Coronary artery (tissue), 2 donors: ENCODE measurements around the gene PNLIPRP2.

Source experiments
- DNase-seq: peaks from one replicate; pipeline ENCODE4 v3.0.0-alpha.2; 2017; ENCODE audit warnings: low spot score
- H3K27ac ChIP-seq, 2 donors: fragments of 200-600 bp; sonication (generic); one replicate each; pipeline ENCODE4 v1.5.1; 2016 to 2019
- H3K4me3 ChIP-seq: fragments of 200-600 bp; sonication (generic); 2 replicates; pipeline ENCODE4 v1.5.1; 2016; ENCODE audit warnings: mild to moderate bottlenecking, moderate library complexity
- TF ChIP-seq, protein P1 (sequence below): fragments of 200-600 bp; sonication (generic); IDR thresholded peaks from one replicate; pipeline ENCODE4 v1.5.1; 2019; ENCODE audit warnings: antibody characterized with exemption

PNLIPRP2 gene

DNA sequence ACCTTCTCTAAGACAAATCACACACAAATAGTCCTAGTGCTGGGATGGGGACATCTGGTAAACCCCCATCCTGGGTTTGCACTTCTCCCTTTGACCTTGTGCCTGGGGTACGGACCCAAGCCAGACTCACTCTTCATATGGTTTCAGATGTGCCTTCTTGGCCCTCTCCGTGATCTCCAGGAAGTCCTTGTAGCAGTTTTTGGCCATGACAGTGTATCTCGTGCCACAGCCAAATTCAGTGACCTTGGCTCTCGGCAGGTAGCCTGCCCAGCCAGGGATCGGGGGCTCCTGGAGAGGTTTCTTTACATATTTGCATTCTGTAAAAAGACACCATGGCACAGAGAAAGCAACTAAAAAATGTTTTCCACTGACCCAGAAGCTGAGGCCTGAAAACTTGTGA is 43.9 kb downstream of the PNLIPRP2 start:
- DNase-seq = no peak
- TF ChIP-seq, protein P1, sequence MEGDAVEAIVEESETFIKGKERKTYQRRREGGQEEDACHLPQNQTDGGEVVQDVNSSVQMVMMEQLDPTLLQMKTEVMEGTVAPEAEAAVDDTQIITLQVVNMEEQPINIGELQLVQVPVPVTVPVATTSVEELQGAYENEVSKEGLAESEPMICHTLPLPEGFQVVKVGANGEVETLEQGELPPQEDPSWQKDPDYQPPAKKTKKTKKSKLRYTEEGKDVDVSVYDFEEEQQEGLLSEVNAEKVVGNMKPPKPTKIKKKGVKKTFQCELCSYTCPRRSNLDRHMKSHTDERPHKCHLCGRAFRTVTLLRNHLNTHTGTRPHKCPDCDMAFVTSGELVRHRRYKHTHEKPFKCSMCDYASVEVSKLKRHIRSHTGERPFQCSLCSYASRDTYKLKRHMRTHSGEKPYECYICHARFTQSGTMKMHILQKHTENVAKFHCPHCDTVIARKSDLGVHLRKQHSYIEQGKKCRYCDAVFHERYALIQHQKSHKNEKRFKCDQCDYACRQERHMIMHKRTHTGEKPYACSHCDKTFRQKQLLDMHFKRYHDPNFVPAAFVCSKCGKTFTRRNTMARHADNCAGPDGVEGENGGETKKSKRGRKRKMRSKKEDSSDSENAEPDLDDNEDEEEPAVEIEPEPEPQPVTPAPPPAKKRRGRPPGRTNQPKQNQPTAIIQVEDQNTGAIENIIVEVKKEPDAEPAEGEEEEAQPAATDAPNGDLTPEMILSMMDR = no peak
- H3K27ac ChIP-seq = peak overlapping the region in 1 of 2 donors; percentile 32
- H3K4me3 ChIP-seq = no peak overlapping the region

- peak overlapping the region; percentile 64 for H3K4me3 ChIP-seq
- no peak for DNase-seq
- TF ChIP-seq, protein P1 = no peak
- peak overlapping the region in 1 of 2 donors; percentile 36 for H3K27ac ChIP-seq
Observed at GRCh38 chr10:116665541-116666125, 44.9 kb downstream of the PNLIPRP2 start.

DNA sequence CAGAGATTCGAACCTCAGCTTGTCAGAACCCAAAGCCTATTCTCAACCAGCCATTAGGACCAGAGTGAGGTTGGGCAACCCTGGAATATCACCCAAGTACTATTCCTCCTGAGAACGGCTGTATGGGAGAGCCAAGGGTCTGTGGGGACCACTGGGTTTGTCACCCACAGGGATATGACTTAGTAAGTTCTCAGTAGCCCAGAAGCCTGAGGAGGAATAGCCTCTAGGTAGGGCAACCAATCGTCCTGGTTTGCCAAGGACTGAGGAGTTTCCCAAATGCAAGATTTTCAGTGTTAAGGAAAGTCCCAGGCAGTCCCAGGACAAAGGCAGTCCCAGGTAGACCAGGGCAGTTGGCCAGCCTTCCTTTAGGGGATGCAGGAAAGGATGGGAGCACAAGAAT is 46.7 kb downstream of the PNLIPRP2 start:
- Histone ChIP-seq H3K27ac (no peak overlapping the region), H3K4me3 (no peak overlapping the region)
- DNase-seq = no peak
- TF ChIP-seq, protein P1 = no peak

GRCh38 chr10:116668018-116668417 is 47.3 kb downstream of the PNLIPRP2 start:
- TF ChIP-seq, protein P1 = no peak
- Histone ChIP-seq H3K27ac (no peak overlapping the region), H3K4me3 (no peak overlapping the region)
- no peak for DNase-seq

DNA sequence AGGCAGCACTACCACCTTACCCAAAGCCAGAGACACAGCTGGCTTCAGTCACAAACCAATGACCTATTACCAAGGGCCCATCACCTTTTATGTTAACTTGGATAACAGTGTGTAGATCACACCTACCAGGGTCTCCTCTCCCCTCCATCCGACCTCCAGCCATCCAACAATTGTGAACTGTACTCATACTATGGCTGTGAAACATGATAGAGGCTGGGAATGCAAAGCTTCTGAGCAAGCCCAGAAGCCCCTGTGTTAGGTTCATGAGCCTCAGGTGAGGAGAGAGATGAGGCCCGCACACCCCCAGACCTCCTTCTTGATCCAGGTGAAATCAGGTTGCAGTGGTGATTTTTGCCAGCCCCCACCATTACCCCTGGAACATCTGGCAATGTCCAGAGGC is 47.7 kb downstream of the PNLIPRP2 start:
- Histone ChIP-seq H3K27ac (no peak overlapping the region), H3K4me3 (no peak overlapping the region)
- no peak for DNase-seq
- TF ChIP-seq, protein P1 = no peak

DNA sequence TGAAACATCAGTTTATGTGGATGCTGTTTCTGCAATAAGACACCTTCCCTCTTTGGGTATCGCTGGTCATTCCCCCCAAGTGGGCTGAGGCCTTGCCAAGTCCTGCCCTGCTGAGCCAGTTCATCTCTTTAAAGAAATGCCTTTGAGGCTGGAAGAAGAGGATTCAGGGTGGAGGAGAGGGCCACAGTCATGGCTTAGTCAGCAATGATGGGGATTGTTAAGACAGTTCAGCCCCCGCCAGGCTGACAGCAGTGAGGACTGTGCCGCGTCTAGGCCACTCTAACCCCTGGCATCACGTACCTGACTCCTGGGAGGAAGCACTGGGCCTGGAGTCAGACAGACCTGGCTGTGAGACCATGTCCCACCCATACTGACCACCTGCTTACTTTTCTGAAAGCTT is 48.3 kb downstream of the PNLIPRP2 start:
- H3K4me3 ChIP-seq = no peak overlapping the region
- no peak for DNase-seq
- no peak overlapping the region for H3K27ac ChIP-seq
- TF ChIP-seq, protein P1 = no peak

GRCh38 chr10:116669832-116670644 is 49.3 kb downstream of the PNLIPRP2 start:
- H3K27ac ChIP-seq = peak overlapping the region in 1 of 2 donors; percentile 21
- no peak for DNase-seq
- H3K4me3 ChIP-seq = peak overlapping the region; percentile 47
- TF ChIP-seq, protein P1 = no peak
